Middle frontal gyrus (tissue), 1 donor: ENCODE measurements around the gene L3HYPDH.

ENCODE experiments used
- DNase-seq: peaks from one replicate; pipeline ENCODE4 v3.0.0-alpha.2; 2015; ENCODE audit warnings: low spot score; ENCODE audit errors: extremely low spot score

The L3HYPDH gene

GRCh38 chr14:59483819-59484638 is at the start of gene L3HYPDH, which contains the start of gene JKAMP:
Gene L3HYPDH, minus strand, starts transcription at chr14:59484408. Its CDS starts 92 bp downstream, at chr14:59484316.
Gene JKAMP, plus strand, starts transcription at chr14:59484517. Its CDS starts 73 bp downstream, at chr14:59484590.
- DNase-seq = peak; percentile 94

GRCh38 chr14:59532419-59532818 is 48.2 kb upstream of the L3HYPDH start:
- DNase-seq = no peak

- DNase-seq = no peak
These were observed 46.1 kb upstream of the L3HYPDH start for GRCh38 chr14:59530349-59530748.

- DNase-seq = no peak
These were observed 45.0 kb upstream of the L3HYPDH start for GRCh38 chr14:59529189-59529588.

GRCh38 chr14:59520224-59520623 is 36.0 kb upstream of the L3HYPDH start:
- DNase-seq = no peak

GRCh38 chr14:59511916-59512575 is 27.8 kb upstream of the L3HYPDH start:
- no peak for DNase-seq

- no peak for DNase-seq
These were observed 26.8 kb upstream of the L3HYPDH start for GRCh38 chr14:59510966-59511365.

- no peak for DNase-seq
These were observed 25.8 kb upstream of the L3HYPDH start for GRCh38 chr14:59510001-59510400.

- DNase-seq = no peak
These were observed 24.9 kb upstream of the L3HYPDH start for GRCh38 chr14:59509101-59509500.

GRCh38 chr14:59507752-59508103 is 23.5 kb upstream of the L3HYPDH start:
- no peak for DNase-seq

GRCh38 chr14:59507063-59507751 is 23.0 kb upstream of the L3HYPDH start:
- DNase-seq = no peak

- no peak for DNase-seq
These were observed 19.0 kb upstream of the L3HYPDH start for GRCh38 chr14:59503256-59503655.

- DNase-seq = no peak
These were observed 16.5 kb upstream of the L3HYPDH start for GRCh38 chr14:59500732-59501131.

- no peak for DNase-seq
These were observed 8.2 kb upstream of the L3HYPDH start for GRCh38 chr14:59492384-59492783.

- DNase-seq = no peak
These were observed 6.5 kb upstream of the L3HYPDH start for GRCh38 chr14:59490756-59491155.

- no peak for DNase-seq
These were observed 499 bp upstream of the L3HYPDH start for GRCh38 chr14:59484639-59485175.

- DNase-seq = no peak
These were observed 845 bp downstream of the L3HYPDH start for GRCh38 chr14:59483363-59483762.

- DNase-seq = no peak
These were observed 1.5 kb downstream of the L3HYPDH start for GRCh38 chr14:59482541-59483331.

GRCh38 chr14:59481871-59482540 is 2.2 kb downstream of the L3HYPDH start:
- no peak for DNase-seq

GRCh38 chr14:59481407-59481806 is 2.8 kb downstream of the L3HYPDH start:
- no peak for DNase-seq
